SU-DHL-6 (cell line): ENCODE data around the gene ZNHIT3.

Experiments
- H2AFZ ChIP-seq: fragments of 200-600 bp; sonication (generic); 2 replicates; pipeline ENCODE4 v1.6.1; 2014; ENCODE audit warnings: low read depth, mild to moderate bottlenecking, moderate library complexity, mixed read lengths, antibody characterized with exemption, low read length; ENCODE audit not compliant: severe bottlenecking
- H3F3A ChIP-seq: fragments of 200-600 bp; shearing (Covaris generic); 2 replicates; pipeline ENCODE4 v1.6.0; 2016; ENCODE audit warnings: antibody characterized with exemption, mild to moderate bottlenecking; ENCODE audit not compliant: insufficient read depth
- H3K27ac ChIP-seq: fragments of 200-600 bp; sonication (generic); 2 replicates; pipeline ENCODE4 v1.5.1; 2016; ENCODE audit warnings: low read depth, mild to moderate bottlenecking, low read length, moderate library complexity, mixed read lengths
- H3K27me3 ChIP-seq: fragments of 200-600 bp; sonication (generic), shearing (Covaris generic); 2 replicates; pipeline ENCODE4 v1.6.0; 2014; ENCODE audit warnings: mild to moderate bottlenecking, low read length
- H3K36me3 ChIP-seq: fragments of 200-600 bp; sonication (generic); 2 replicates; pipeline ENCODE4 v1.6.1; 2014; ENCODE audit warnings: mild to moderate bottlenecking, low read length, mixed read lengths
- H3K4me2 ChIP-seq: fragments of 300-600, 200-600 bp; shearing (Covaris generic), sonication (generic); 2 replicates; pipeline ENCODE4 v1.6.0; 2014; ENCODE audit warnings: low read length, low read depth, mild to moderate bottlenecking; ENCODE audit not compliant: poor library complexity, severe bottlenecking
- H3K4me3 ChIP-seq: fragments of 200-600 bp; sonication (generic); 2 replicates; pipeline ENCODE4 v1.5.1; 2014; ENCODE audit warnings: antibody characterized with exemption, low read length, mild to moderate bottlenecking, mixed read lengths; ENCODE audit not compliant: insufficient read depth, poor library complexity, severe bottlenecking
- H3K79me2 ChIP-seq: fragments of 200-600 bp; sonication (generic); 2 replicates; pipeline ENCODE4 v1.6.1; 2014; ENCODE audit warnings: mild to moderate bottlenecking, low read length, moderate library complexity; ENCODE audit not compliant: insufficient read depth
- H3K9ac ChIP-seq: fragments of 200-600 bp; sonication (generic); 2 replicates; pipeline ENCODE4 v1.7.0; 2014; ENCODE audit warnings: mild to moderate bottlenecking, low read length
- H3K9me2 ChIP-seq: fragments of 200-600 bp; sonication (generic); replicated peaks from 2 replicates; pipeline ENCODE4 v1.6.1; 2014; ENCODE audit warnings: low read length; ENCODE audit not compliant: insufficient read depth
- H3K9me3 ChIP-seq: fragments of 200-600 bp; sonication (generic); 2 replicates; pipeline ENCODE4 v1.6.1; 2014; ENCODE audit warnings: low read length, mixed read lengths; ENCODE audit not compliant: insufficient read depth
- H4K20me1 ChIP-seq: fragments of 200-600 bp; sonication (generic); 2 replicates; pipeline ENCODE4 v1.6.1; 2014; ENCODE audit warnings: low read depth, mild to moderate bottlenecking, antibody characterized with exemption, low read length, moderate library complexity, mixed read lengths
- EZH2phosphoT487 ChIP-seq: fragments of 200-600 bp; sonication (generic), shearing (Covaris generic); conservative IDR thresholded peaks from 2 replicates; pipeline ENCODE4 v1.6.1; 2018; ENCODE audit warnings: mild to moderate bottlenecking, antibody characterized with exemption, low read length, moderate library complexity, mixed read lengths
- TF ChIP-seq, protein P1 (sequence below): fragments of 200-600 bp; sonication (generic); IDR thresholded peaks from one replicate; pipeline ENCODE4 v1.5.1; 2017; ENCODE audit warnings: antibody characterized with exemption, mild to moderate bottlenecking, low read length, moderate library complexity; ENCODE audit not compliant: insufficient read depth, poor library complexity, severe bottlenecking

The ZNHIT3 gene

DNA sequence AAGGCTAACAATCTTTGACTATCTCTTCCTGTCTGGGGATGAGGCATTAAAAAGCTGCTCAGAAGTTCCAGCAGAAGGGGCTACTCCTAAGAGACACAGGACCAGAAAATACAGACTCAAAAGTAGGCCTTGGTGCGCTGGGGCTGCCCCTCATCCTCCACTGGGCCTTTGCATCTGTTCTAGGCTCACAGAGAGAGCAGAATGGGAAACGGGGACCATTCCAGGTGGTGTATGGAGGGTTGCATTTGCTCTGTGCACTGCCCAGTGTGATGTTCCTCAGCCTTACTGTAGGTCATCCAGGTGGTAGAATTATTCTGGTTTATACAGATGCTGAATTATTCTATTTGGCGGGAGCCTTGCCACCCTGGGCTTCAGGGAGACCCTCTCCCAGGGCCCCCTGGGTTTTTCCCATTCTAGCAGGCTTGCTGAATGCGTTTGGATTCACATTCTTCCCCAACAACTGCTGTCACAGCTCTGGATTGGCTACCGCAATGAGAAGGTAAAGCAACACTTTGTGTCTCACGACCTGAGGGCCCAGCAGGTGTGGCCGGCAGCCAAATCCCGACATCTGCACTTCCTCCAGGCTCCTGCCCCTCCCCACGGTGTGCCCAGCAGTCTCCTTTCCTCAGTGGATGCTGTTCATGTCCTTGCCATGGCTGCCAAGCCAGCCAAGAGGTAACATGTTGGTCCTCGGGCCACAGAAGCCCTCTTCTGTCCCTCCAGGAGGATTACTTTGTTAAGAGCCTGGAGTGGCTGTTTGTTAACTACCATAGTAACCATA lies 25.0 kb upstream of the ZNHIT3 start:
- H3K9me2 ChIP-seq = no peaks in the 10 kb centered on the region
- no peak overlapping the region for H3K27ac ChIP-seq
- no peak overlapping the region for H3K4me2 ChIP-seq
- no peaks in the 10 kb centered on the region for H3K9me3 ChIP-seq
- H3K79me2 ChIP-seq = no peaks in the 10 kb centered on the region
- TF ChIP-seq EZH2phosphoT487 = no peak
- TF ChIP-seq, protein P1, sequence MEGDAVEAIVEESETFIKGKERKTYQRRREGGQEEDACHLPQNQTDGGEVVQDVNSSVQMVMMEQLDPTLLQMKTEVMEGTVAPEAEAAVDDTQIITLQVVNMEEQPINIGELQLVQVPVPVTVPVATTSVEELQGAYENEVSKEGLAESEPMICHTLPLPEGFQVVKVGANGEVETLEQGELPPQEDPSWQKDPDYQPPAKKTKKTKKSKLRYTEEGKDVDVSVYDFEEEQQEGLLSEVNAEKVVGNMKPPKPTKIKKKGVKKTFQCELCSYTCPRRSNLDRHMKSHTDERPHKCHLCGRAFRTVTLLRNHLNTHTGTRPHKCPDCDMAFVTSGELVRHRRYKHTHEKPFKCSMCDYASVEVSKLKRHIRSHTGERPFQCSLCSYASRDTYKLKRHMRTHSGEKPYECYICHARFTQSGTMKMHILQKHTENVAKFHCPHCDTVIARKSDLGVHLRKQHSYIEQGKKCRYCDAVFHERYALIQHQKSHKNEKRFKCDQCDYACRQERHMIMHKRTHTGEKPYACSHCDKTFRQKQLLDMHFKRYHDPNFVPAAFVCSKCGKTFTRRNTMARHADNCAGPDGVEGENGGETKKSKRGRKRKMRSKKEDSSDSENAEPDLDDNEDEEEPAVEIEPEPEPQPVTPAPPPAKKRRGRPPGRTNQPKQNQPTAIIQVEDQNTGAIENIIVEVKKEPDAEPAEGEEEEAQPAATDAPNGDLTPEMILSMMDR = no peak
- H3K9ac ChIP-seq = no peak overlapping the region
- no peaks in the 10 kb centered on the region for H3K27me3 ChIP-seq
- H4K20me1 ChIP-seq = no peaks in the 10 kb centered on the region
- no peak overlapping the region for H3K4me3 ChIP-seq
- no peaks in the 10 kb centered on the region for H3F3A ChIP-seq
- H2AFZ ChIP-seq = no peak overlapping the region
- H3K36me3 ChIP-seq = no peaks in the 10 kb centered on the region

DNA sequence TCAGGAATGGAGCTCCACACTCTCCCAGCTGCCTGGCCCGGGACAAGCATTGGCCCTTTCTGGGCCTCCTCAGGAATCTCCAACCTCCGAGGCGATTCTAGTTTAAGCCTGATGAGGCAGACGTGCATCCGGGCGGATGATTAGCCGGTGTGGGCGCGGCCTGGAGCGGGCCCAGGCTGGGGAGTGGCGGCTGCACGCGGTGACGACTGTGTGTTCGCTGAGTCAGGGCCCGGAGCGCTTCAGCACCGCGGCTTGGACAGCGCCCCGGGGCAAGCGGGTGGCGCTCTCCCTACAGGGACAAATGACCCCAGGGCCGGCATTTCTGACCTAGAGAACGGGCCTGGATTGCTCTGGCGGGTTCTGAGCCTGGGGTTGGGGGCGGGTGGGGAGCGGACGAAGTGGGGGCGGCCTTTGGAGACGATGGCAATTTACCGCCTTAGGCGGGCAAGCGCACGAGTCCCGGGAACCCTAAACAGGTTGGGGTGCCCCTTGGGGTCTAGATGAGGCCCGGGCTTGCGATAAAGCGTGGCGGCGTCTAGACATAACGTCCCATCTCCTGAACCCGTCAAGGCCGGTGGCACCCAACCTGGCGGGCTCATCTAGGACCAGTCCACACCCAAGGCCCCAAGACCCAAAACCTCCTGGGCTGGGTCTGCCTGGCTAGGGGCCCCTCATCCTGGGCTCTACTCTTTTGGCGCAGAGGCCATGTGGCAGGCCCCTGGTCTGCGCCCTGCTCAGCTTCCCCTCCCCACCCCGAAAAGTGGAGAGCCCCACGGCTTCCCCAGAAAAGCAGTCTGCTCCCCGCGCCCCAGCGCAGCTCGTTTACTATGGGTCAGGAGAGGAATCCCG lies 22.3 kb upstream of the ZNHIT3 start:
- H3K27me3 ChIP-seq = no peaks in the 10 kb centered on the region
- H2AFZ ChIP-seq = no peak overlapping the region
- no peak overlapping the region for H3K27ac ChIP-seq
- TF ChIP-seq EZH2phosphoT487 = no peak
- TF ChIP-seq, protein P1 = no peak
- H3K36me3 ChIP-seq = no peaks in the 10 kb centered on the region
- no peaks in the 10 kb centered on the region for H3K9me3 ChIP-seq
- no peaks in the 10 kb centered on the region for H3K9me2 ChIP-seq
- H4K20me1 ChIP-seq = no peaks in the 10 kb centered on the region
- H3K4me3 ChIP-seq = no peak overlapping the region
- H3K79me2 ChIP-seq = no peaks in the 10 kb centered on the region
- H3K4me2 ChIP-seq = no peak overlapping the region
- H3F3A ChIP-seq = no peaks in the 10 kb centered on the region
- no peak overlapping the region for H3K9ac ChIP-seq

DNA sequence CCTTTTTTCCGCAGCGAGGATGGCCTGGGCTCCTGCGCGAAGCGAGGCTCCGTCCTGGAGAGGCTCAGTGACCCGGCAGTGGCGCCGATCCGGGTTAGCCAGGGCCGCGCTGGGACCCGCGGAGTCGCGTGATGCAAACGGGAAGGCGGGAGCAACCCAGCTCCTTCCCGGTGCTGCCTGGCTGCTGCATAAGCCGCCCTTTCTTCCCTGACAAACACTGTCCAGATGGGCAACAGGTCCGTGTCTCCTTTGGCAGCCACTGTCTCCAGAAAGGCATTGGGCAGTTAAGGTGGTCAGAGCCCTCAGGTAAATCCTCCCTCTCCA lies 21.8 kb upstream of the ZNHIT3 start:
- no peaks in the 10 kb centered on the region for H3K9me3 ChIP-seq
- no peak overlapping the region for H3K9ac ChIP-seq
- H3K27me3 ChIP-seq = no peaks in the 10 kb centered on the region
- no peaks in the 10 kb centered on the region for H3K79me2 ChIP-seq
- H3F3A ChIP-seq = no peaks in the 10 kb centered on the region
- no peak overlapping the region for H3K4me3 ChIP-seq
- H3K4me2 ChIP-seq = no peak overlapping the region
- no peaks in the 10 kb centered on the region for H3K9me2 ChIP-seq
- no peak overlapping the region for H2AFZ ChIP-seq
- TF ChIP-seq, protein P1 = no peak
- no peak for TF ChIP-seq EZH2phosphoT487
- no peak overlapping the region for H3K27ac ChIP-seq
- H4K20me1 ChIP-seq = no peaks in the 10 kb centered on the region
- no peaks in the 10 kb centered on the region for H3K36me3 ChIP-seq
